ENCODE measurements around the gene TMEM150B.

Gene TMEM150B

DNA sequence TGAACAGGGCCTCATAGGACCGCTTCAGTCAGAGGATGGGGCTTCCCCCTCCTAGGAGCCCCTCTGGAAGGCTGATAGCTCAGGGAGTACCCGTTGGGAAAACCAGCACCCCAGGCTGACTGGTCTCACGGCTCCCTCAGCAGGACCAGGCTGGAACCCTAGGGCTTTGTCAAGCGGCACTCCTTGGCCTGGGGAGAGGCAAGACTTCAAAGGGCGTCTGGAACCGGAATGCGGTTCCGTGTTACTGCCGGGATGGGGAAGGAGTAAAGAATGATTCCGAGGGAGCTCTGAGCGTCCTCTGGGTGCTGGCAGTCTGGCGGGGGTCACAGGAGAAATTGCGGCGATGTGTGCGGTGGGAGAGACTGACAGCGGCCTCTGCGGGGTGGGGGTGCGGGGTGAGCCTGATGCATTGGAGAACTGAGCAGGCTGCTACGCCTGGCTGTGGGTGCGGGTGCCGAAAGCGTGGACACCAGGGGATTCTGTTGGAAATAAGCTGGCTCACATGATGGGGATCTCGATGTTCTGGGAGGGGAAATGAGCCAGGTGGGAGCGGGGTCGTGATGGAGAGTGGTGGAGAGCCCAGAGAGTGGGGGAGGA is 27.5 kb upstream of the TMEM150B start:
- Histone ChIP-seq H2BK5ac (ENCODE audit: low read depth, low read length, poor library complexity) (no peak overlapping the region), H3K18ac (ENCODE audit: low read length) (no peak overlapping the region), H4K12ac (ENCODE audit: low read depth, low read length) (no peak overlapping the region), H3K27me3 (ENCODE audit: insufficient read depth, low read length) (peaks cover 16% of the 10 kb centered on the region), H3K9ac (ENCODE audit: low read length) (no peak overlapping the region), H3K4me1 (ENCODE audit: control insufficient read depth in 1 of 2, insufficient read depth in 2 of 2, low read length in 2 of 2) (peaks cover 6 to 21% of the 10 kb centered on the region in 2 experiments), H3K9me3 (ENCODE audit: insufficient read depth, low read depth, low read length) (peaks cover 8% of the 10 kb centered on the region), H2AFZ (ENCODE audit: insufficient read depth, low read length, poor library complexity) (no peak overlapping the region), H2BK120ac (ENCODE audit: insufficient read depth, low read length, poor library complexity) (no peak overlapping the region), H3K27ac (ENCODE audit: low read depth, low read length) (no peak overlapping the region), H3K79me2 (ENCODE audit: control insufficient read depth, insufficient read depth, low read length, poor library complexity) (no peaks in the 10 kb centered on the region), H3K36me3 (ENCODE audit: control insufficient read depth in 1 of 2, insufficient read depth in 2 of 2, low read length in 2 of 2) (peaks cover 4 to 6% of the 10 kb centered on the region in 2 experiments), H4K8ac (ENCODE audit: low read depth, low read length) (no peak overlapping the region), H2BK12ac (ENCODE audit: low read length) (no peak overlapping the region), H3K23ac (ENCODE audit: low read length) (no peak overlapping the region), H3K79me1 (ENCODE audit: low read length) (peaks cover 1% of the 10 kb centered on the region), H2AK5ac (ENCODE audit: low read length) (no peak overlapping the region), H4K91ac (ENCODE audit: low read depth, low read length) (no peak overlapping the region), H3K4me3 (ENCODE audit: low read depth, low read length) (no peak overlapping the region), H3K4me2 (ENCODE audit: low read length) (no peak overlapping the region), H3K14ac (ENCODE audit: low read length) (no peak overlapping the region), H3K4ac (ENCODE audit: low read depth, low read length) (no peak overlapping the region)
- DNase-seq = peak in 1 of 2 donors; percentile 30
- no CpG with 5 or more reads among the region's 25 CpGs for WGBS (ENCODE audit: extremely low coverage, insufficient coverage, insufficient read length)

DNA sequence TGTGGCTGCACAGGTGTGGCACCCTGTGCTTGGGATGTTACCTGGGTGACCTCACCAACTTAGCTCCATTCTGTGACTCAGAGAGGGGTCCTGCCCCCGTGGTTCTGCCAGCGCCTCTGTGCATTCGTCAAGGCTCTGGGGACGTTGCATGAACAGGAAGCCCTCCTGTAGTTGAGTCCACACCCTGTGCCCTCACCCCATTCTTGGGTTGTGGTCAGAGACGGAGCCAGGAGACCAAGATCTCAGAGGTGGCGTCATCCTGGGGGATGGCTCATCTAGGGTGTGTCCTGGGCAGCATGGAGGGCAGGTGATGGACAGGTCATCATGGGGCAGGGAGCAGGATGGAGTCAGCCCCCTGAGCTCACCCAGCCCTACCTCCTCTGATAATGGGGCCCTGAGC is 26.9 kb upstream of the TMEM150B start:
- Histone ChIP-seq H3K36me3 (ENCODE audit: control insufficient read depth in 1 of 2, insufficient read depth in 2 of 2, low read length in 2 of 2) (peaks cover 9 to 11% of the 10 kb centered on the region in 2 experiments), H3K9ac (ENCODE audit: low read length) (no peak overlapping the region), H3K23ac (ENCODE audit: low read length) (no peak overlapping the region), H4K8ac (ENCODE audit: low read depth, low read length) (no peak overlapping the region), H2BK5ac (ENCODE audit: low read depth, low read length, poor library complexity) (no peak overlapping the region), H3K79me1 (ENCODE audit: low read length) (peaks cover 1% of the 10 kb centered on the region), H2BK120ac (ENCODE audit: insufficient read depth, low read length, poor library complexity) (no peak overlapping the region), H3K4me3 (ENCODE audit: low read depth, low read length) (no peak overlapping the region), H3K18ac (ENCODE audit: low read length) (no peak overlapping the region), H3K4me1 (ENCODE audit: control insufficient read depth in 1 of 2, insufficient read depth in 2 of 2, low read length in 2 of 2) (peaks cover 6 to 21% of the 10 kb centered on the region in 2 experiments), H3K27ac (ENCODE audit: low read depth, low read length) (no peak overlapping the region), H3K9me3 (ENCODE audit: insufficient read depth, low read depth, low read length) (peaks cover 8% of the 10 kb centered on the region), H2AFZ (ENCODE audit: insufficient read depth, low read length, poor library complexity) (no peak overlapping the region), H3K4ac (ENCODE audit: low read depth, low read length) (no peak overlapping the region), H2AK5ac (ENCODE audit: low read length) (no peak overlapping the region), H3K27me3 (ENCODE audit: insufficient read depth, low read length) (peaks cover 16% of the 10 kb centered on the region), H3K79me2 (ENCODE audit: control insufficient read depth, insufficient read depth, low read length, poor library complexity) (no peaks in the 10 kb centered on the region), H2BK12ac (ENCODE audit: low read length) (no peak overlapping the region), H3K4me2 (ENCODE audit: low read length) (no peak overlapping the region), H4K91ac (ENCODE audit: low read depth, low read length) (no peak overlapping the region), H3K14ac (ENCODE audit: low read length) (no peak overlapping the region), H4K12ac (ENCODE audit: low read depth, low read length) (no peak overlapping the region)
- WGBS (ENCODE audit: extremely low coverage, insufficient coverage, insufficient read length) = no CpG with 5 or more reads among the region's 6 CpGs
- no peak for DNase-seq

DNA sequence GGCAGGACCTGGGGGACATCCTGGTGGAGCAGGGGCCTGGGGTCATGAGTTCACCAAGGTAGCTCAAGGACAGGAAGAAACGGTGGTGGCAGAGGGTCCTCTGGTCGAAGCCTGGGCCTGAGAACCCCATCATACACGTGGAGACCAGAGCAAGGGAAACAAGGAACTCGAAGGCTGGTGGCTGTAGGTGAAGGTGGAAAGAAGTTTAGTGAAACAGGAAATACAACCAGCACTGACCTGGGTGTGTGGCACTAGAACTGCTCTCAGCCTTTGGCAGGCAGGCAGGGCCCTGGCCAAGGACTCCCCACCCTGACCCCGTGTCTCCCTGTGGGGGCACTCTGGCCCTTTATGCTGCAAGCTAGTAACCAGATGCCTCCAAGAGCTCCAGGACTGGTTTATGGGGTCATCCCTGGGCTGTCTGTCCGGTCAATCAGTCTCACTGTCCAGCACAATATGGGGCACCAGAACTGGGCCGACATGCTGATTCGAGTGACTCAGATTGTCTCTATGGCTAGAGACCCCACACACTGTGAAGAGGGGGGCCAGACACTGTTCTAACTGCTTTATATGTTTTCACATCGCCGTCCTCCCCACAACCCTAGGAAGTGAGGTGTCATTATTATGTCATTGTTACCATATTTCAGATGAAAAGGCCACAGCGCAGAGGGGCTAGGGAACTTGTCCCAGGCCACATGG is 25.6 kb upstream of the TMEM150B start:
- H3K36me3 ChIP-seq (ENCODE audit: control insufficient read depth in 1 of 2, insufficient read depth in 2 of 2, low read length in 2 of 2) = peaks cover 18 to 24% of the 10 kb centered on the region in 2 experiments
- no peak overlapping the region for H3K4ac ChIP-seq (ENCODE audit: low read depth, low read length)
- no peak overlapping the region for H3K4me3 ChIP-seq (ENCODE audit: low read depth, low read length)
- H3K27me3 ChIP-seq (ENCODE audit: insufficient read depth, low read length) = peaks cover 16% of the 10 kb centered on the region
- H2BK12ac ChIP-seq (ENCODE audit: low read length) = no peak overlapping the region
- no peak overlapping the region for H3K27ac ChIP-seq (ENCODE audit: low read depth, low read length)
- no peak overlapping the region for H4K12ac ChIP-seq (ENCODE audit: low read depth, low read length)
- H2AK5ac ChIP-seq (ENCODE audit: low read length) = no peak overlapping the region
- WGBS (ENCODE audit: extremely low coverage, insufficient coverage, insufficient read length) = no CpG with 5 or more reads among the region's 11 CpGs
- no peak overlapping the region for H2BK5ac ChIP-seq (ENCODE audit: low read depth, low read length, poor library complexity)
- no peak overlapping the region for H3K23ac ChIP-seq (ENCODE audit: low read length)
- peaks cover 8% of the 10 kb centered on the region for H3K9me3 ChIP-seq (ENCODE audit: insufficient read depth, low read depth, low read length)
- no peak overlapping the region for H3K9ac ChIP-seq (ENCODE audit: low read length)
- no peak overlapping the region for H4K91ac ChIP-seq (ENCODE audit: low read depth, low read length)
- no peak overlapping the region for H2BK120ac ChIP-seq (ENCODE audit: insufficient read depth, low read length, poor library complexity)
- H3K4me1 ChIP-seq (ENCODE audit: control insufficient read depth in 1 of 2, insufficient read depth in 2 of 2, low read length in 2 of 2) = peaks cover 6 to 21% of the 10 kb centered on the region in 2 experiments
- no peak overlapping the region for H3K14ac ChIP-seq (ENCODE audit: low read length)
- no peaks in the 10 kb centered on the region for H3K79me2 ChIP-seq (ENCODE audit: control insufficient read depth, insufficient read depth, low read length, poor library complexity)
- H4K8ac ChIP-seq (ENCODE audit: low read depth, low read length) = no peak overlapping the region
- H2AFZ ChIP-seq (ENCODE audit: insufficient read depth, low read length, poor library complexity) = no peak overlapping the region
- H3K4me2 ChIP-seq (ENCODE audit: low read length) = no peak overlapping the region
- no peak overlapping the region for H3K18ac ChIP-seq (ENCODE audit: low read length)
- DNase-seq = no peak
- peaks cover 1% of the 10 kb centered on the region for H3K79me1 ChIP-seq (ENCODE audit: low read length)

DNA sequence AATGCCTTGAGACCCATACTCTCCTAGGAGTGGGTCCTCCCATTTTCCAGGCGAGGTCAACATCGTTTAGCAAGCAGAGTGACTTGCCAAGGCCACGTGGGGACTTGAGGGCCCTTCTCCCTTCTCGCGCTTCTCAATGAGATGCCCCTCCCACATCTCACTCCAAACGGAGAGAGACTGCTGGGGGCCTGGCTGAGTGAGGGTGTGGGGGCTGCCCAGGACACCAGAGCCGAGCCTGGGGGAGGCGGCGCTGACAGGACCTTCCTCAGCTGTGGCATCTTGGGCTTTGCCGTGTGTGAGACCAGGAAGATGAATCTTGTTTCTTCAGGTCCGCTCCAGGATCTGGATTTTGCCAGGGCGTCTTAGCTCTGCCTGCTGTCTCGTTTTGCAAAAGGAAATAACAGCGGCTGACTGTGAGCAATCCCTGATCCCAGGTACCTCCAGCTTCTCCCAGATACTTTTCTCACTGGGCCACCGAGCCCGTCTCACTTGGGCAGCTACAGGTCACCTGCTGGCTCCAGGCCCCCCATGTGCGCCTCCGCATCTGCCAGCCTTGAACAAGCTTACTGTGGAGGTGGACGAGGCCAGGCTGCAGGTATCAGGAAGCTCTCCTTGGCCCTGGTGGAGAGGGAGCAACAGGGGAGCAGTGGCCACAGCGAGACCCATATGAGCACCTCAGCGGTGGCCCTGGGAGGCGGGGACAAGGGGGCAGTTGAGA is 23.3 kb upstream of the TMEM150B start:
- no peak overlapping the region for H2BK5ac ChIP-seq (ENCODE audit: low read depth, low read length, poor library complexity)
- DNase-seq = no peak
- H2AK5ac ChIP-seq (ENCODE audit: low read length) = no peak overlapping the region
- no peak overlapping the region for H3K4me3 ChIP-seq (ENCODE audit: low read depth, low read length)
- H3K9ac ChIP-seq (ENCODE audit: low read length) = no peak overlapping the region
- WGBS (ENCODE audit: extremely low coverage, insufficient coverage, insufficient read length) = no CpG with 5 or more reads among the region's 22 CpGs
- no peak overlapping the region for H3K27ac ChIP-seq (ENCODE audit: low read depth, low read length)
- H3K79me2 ChIP-seq (ENCODE audit: control insufficient read depth, insufficient read depth, low read length, poor library complexity) = no peaks in the 10 kb centered on the region
- H3K4me2 ChIP-seq (ENCODE audit: low read length) = no peak overlapping the region
- no peak overlapping the region for H3K18ac ChIP-seq (ENCODE audit: low read length)
- H2AFZ ChIP-seq (ENCODE audit: insufficient read depth, low read length, poor library complexity) = no peak overlapping the region
- H4K91ac ChIP-seq (ENCODE audit: low read depth, low read length) = no peak overlapping the region
- H4K12ac ChIP-seq (ENCODE audit: low read depth, low read length) = no peak overlapping the region
- H3K27me3 ChIP-seq (ENCODE audit: insufficient read depth, low read length) = peaks cover 10% of the 10 kb centered on the region
- H3K9me3 ChIP-seq (ENCODE audit: insufficient read depth, low read depth, low read length) = peaks cover 3% of the 10 kb centered on the region
- H2BK120ac ChIP-seq (ENCODE audit: insufficient read depth, low read length, poor library complexity) = no peak overlapping the region
- H3K4me1 ChIP-seq (ENCODE audit: control insufficient read depth in 1 of 2, insufficient read depth in 2 of 2, low read length in 2 of 2) = peaks cover 8 to 19% of the 10 kb centered on the region in 2 experiments
- no peak overlapping the region for H3K23ac ChIP-seq (ENCODE audit: low read length)
- no peak overlapping the region for H3K4ac ChIP-seq (ENCODE audit: low read depth, low read length)
- H4K8ac ChIP-seq (ENCODE audit: low read depth, low read length) = no peak overlapping the region
- H3K79me1 ChIP-seq (ENCODE audit: low read length) = peaks cover 12% of the 10 kb centered on the region
- no peak overlapping the region for H2BK12ac ChIP-seq (ENCODE audit: low read length)
- no peak overlapping the region for H3K14ac ChIP-seq (ENCODE audit: low read length)
- peaks cover 29 to 41% of the 10 kb centered on the region in 2 experiments for H3K36me3 ChIP-seq (ENCODE audit: control insufficient read depth in 1 of 2, insufficient read depth in 2 of 2, low read length in 2 of 2)

Measured in trophoblast cell (in vitro differentiated cells and primary cell).